Measurements from ENCODE around the gene ZNF557.
"Not testable (repeated sequence)": the region's sequence is repeated elsewhere in the genome, so short reads cannot be mapped to it uniquely, and the experiment has no call there.

DNA sequence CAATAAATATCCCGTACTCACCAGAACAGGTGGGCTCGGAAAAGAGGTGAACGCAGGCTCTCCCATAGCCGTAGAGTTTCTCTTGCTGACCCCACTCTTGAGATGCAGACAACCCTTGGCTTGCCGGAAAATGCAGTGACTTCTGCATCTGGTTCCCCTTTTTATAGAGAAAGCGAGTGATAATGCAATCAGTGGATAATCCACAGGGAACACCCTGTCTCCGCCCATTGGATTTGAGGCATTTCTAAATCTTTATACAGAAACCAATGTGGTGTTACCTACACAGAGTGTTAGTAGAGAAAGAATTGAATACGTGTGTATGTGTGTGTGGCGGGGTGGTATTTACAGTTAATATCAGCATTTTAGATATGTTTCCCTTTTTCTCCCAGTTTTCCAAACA, 29.4 kb upstream of the ZNF557 start, which contains the start of gene MBD3L4:
- TF ChIP-seq, protein P1, sequence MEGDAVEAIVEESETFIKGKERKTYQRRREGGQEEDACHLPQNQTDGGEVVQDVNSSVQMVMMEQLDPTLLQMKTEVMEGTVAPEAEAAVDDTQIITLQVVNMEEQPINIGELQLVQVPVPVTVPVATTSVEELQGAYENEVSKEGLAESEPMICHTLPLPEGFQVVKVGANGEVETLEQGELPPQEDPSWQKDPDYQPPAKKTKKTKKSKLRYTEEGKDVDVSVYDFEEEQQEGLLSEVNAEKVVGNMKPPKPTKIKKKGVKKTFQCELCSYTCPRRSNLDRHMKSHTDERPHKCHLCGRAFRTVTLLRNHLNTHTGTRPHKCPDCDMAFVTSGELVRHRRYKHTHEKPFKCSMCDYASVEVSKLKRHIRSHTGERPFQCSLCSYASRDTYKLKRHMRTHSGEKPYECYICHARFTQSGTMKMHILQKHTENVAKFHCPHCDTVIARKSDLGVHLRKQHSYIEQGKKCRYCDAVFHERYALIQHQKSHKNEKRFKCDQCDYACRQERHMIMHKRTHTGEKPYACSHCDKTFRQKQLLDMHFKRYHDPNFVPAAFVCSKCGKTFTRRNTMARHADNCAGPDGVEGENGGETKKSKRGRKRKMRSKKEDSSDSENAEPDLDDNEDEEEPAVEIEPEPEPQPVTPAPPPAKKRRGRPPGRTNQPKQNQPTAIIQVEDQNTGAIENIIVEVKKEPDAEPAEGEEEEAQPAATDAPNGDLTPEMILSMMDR (IDR thresholded peaks at IDR 0.05), result not testable (repeated sequence)
- not testable (repeated sequence) for TF ChIP-seq POLR2AphosphoS5 (IDR thresholded peaks at IDR 0.05); EP300 (IDR thresholded peaks at IDR 0.05; ENCODE audit: low read depth); POLR2A (IDR thresholded peaks at IDR 0.05)
